WTC11 (cell line): ENCODE measurements around the gene KDM4B. TPM values are rescaled to one million over a fixed set of nuclear protein-coding genes. Genes with fewer than 3 reads are reported as not detected.
A peak's percentile ranks its signal among the peaks of the same experiment; 100 is the strongest.

Experiments used
- ATAC-seq: fragments of 200-7000 bp; cut with Tn5 transposase; 2 replicates; pipeline ENCODE4 v1.10.0; 2021; ENCODE audit warnings: mild to moderate bottlenecking, moderate library complexity
- CTCF ChIA-PET: fragments of 300-600 bp; sonication (Branson Sonifier 250); formaldehyde crosslinking; loops from one replicate; lab custom pipeline; 2021; ENCODE audit warnings: antibody characterized with exemption; lab: Charles Lee
- POLR2A ChIA-PET: fragments of 350-600 bp; sonication (Branson Sonifier 250); formaldehyde crosslinking; loops from one replicate; lab custom pipeline; 2021; ENCODE audit warnings: antibody characterized with exemption; lab: Charles Lee
- DNase-seq: peaks from one replicate; pipeline ENCODE4 v3.0.0; 2021; ENCODE audit warnings: low spot score
- H3K27ac Mint-ChIP-seq: 2 replicates; pipeline ENCODE4 v1.8.0; 2021; ENCODE audit warnings: mixed read lengths
- H3K27me3 Mint-ChIP-seq: 2 replicates; pipeline ENCODE4 v1.8.0; 2021; ENCODE audit warnings: low read depth, mild to moderate bottlenecking, moderate library complexity, mixed read lengths
- H3K36me3 Mint-ChIP-seq: 2 replicates; pipeline ENCODE4 v1.8.0; 2021; ENCODE audit warnings: mixed read lengths
- H3K4me1 Mint-ChIP-seq: 2 replicates; pipeline ENCODE4 v1.8.0; 2022; ENCODE audit warnings: mixed read lengths
- H3K4me3 Mint-ChIP-seq: 2 replicates; pipeline ENCODE4 v1.8.0; 2021; ENCODE audit warnings: mild to moderate bottlenecking, moderate library complexity, mixed read lengths
- H3K9me3 Mint-ChIP-seq: 2 replicates; pipeline ENCODE4 v1.8.0; 2021; ENCODE audit warnings: mixed read lengths
- CBFB ChIP-seq: sonication (generic); formaldehyde crosslinking; IDR thresholded peaks from 2 replicates; pipeline ENCODE4 v1.8.1; 2022; ENCODE audit warnings: mild to moderate bottlenecking, low read depth, missing genetic modification reagents
- E2F1 ChIP-seq: sonication (generic); formaldehyde crosslinking; IDR thresholded peaks from 2 replicates; pipeline ENCODE4 v1.8.0; 2022; ENCODE audit warnings: mild to moderate bottlenecking, missing genetic modification reagents
- ELF4 ChIP-seq: sonication (generic); formaldehyde crosslinking; IDR thresholded peaks from 2 replicates; pipeline ENCODE4 v1.8.1; 2022; ENCODE audit warnings: low read depth, mild to moderate bottlenecking, moderate library complexity, missing genetic modification reagents
- EMX1 ChIP-seq: fragments of 250-450 bp; sonication (Bioruptor Pico); IDR thresholded peaks from 2 replicates; pipeline ENCODE4 v1.8.0; 2021; ENCODE audit warnings: mild to moderate bottlenecking
- FOXJ3 ChIP-seq: sonication (generic); formaldehyde crosslinking; IDR thresholded peaks from 2 replicates; pipeline ENCODE4 v1.9.0; 2021; ENCODE audit warnings: missing genetic modification reagents, mild to moderate bottlenecking, borderline replicate concordance
- FOXK1 ChIP-seq: sonication (generic); formaldehyde crosslinking; IDR thresholded peaks from 2 replicates; pipeline ENCODE4 v1.8.0; 2022; ENCODE audit warnings: mild to moderate bottlenecking, moderate library complexity, missing genetic modification reagents
- GRHL2 ChIP-seq: fragments of 250-450 bp; sonication (Bioruptor Pico); IDR thresholded peaks from 2 replicates; pipeline ENCODE4 v1.8.0; 2022; ENCODE audit warnings: mild to moderate bottlenecking, moderate library complexity; ENCODE audit not compliant: insufficient replicate concordance, severe bottlenecking
- GTF2I ChIP-seq: fragments of 250-450 bp; sonication (Bioruptor Pico); conservative IDR thresholded peaks from 2 replicates; pipeline ENCODE4 v1.4.0; 2021; ENCODE audit warnings: mild to moderate bottlenecking
- IRF2 ChIP-seq: sonication (generic); formaldehyde crosslinking; IDR thresholded peaks from 2 replicates; pipeline ENCODE4 v1.8.0; 2022; ENCODE audit warnings: low read depth, missing genetic modification reagents, borderline replicate concordance
- KAT7 ChIP-seq: sonication (generic); formaldehyde crosslinking; IDR thresholded peaks from 2 replicates; pipeline ENCODE4 v1.8.1; 2023; ENCODE audit warnings: missing genetic modification reagents, mild to moderate bottlenecking, borderline replicate concordance
- MLX ChIP-seq: sonication (generic); formaldehyde crosslinking; IDR thresholded peaks from 2 replicates; pipeline ENCODE4 v1.8.1; 2023; ENCODE audit warnings: mild to moderate bottlenecking, missing genetic modification reagents, moderate library complexity
- OVOL2 ChIP-seq: fragments of 250-450 bp; sonication (Bioruptor Pico); IDR thresholded peaks from 2 replicates; pipeline ENCODE4 v1.9.0; 2021; ENCODE audit warnings: mild to moderate bottlenecking, borderline replicate concordance
- RELA ChIP-seq: sonication (generic); formaldehyde crosslinking; IDR thresholded peaks from 2 replicates; pipeline ENCODE4 v1.8.1; 2022; ENCODE audit warnings: missing genetic modification reagents, mild to moderate bottlenecking, borderline replicate concordance
- SMAD4 ChIP-seq: sonication (generic); formaldehyde crosslinking; IDR thresholded peaks from 2 replicates; pipeline ENCODE4 v1.8.0; 2022; ENCODE audit warnings: mild to moderate bottlenecking, missing genetic modification reagents
- SOX15 ChIP-seq: fragments of 250-450 bp; sonication (Bioruptor Pico); IDR thresholded peaks from 2 replicates; pipeline ENCODE4 v1.9.0; 2021; ENCODE audit warnings: mild to moderate bottlenecking
- SP1 ChIP-seq: sonication (generic); formaldehyde crosslinking; conservative IDR thresholded peaks from 2 replicates; pipeline ENCODE4 v1.8.1; 2022; ENCODE audit warnings: missing genetic modification reagents
- TP53 ChIP-seq: sonication (generic); formaldehyde crosslinking; IDR thresholded peaks from 2 replicates; pipeline ENCODE4 v1.8.1; 2023; ENCODE audit warnings: mild to moderate bottlenecking, missing genetic modification reagents
- ZNF121 ChIP-seq: sonication (generic); formaldehyde crosslinking; IDR thresholded peaks from 2 replicates; pipeline ENCODE4 v1.8.0; 2023; ENCODE audit warnings: missing genetic modification reagents
- ZNF138 ChIP-seq: sonication (generic); formaldehyde crosslinking; conservative IDR thresholded peaks from 2 replicates; pipeline ENCODE4 v1.8.1; 2022; ENCODE audit warnings: mild to moderate bottlenecking, moderate library complexity, missing genetic modification reagents
- ZNF263 ChIP-seq: sonication (generic); formaldehyde crosslinking; IDR thresholded peaks from 2 replicates; pipeline ENCODE4 v1.8.1; 2022; ENCODE audit warnings: low read depth, mild to moderate bottlenecking, moderate library complexity, missing genetic modification reagents
- ZNF317 ChIP-seq: sonication (generic); formaldehyde crosslinking; IDR thresholded peaks from 2 replicates; pipeline ENCODE4 v1.8.1; 2023; ENCODE audit warnings: low read depth, mild to moderate bottlenecking, moderate library complexity, missing genetic modification reagents, borderline replicate concordance
- ZNF396 ChIP-seq: fragments of 250-450 bp; sonication (Bioruptor Pico); IDR thresholded peaks from 2 replicates; pipeline ENCODE4 v1.8.0; 2021; ENCODE audit warnings: mild to moderate bottlenecking, moderate library complexity, borderline replicate concordance
- ZNF532 ChIP-seq: fragments of 250-450 bp; sonication (Bioruptor Pico); IDR thresholded peaks from 2 replicates; pipeline ENCODE4 v1.9.0; 2021; ENCODE audit warnings: mild to moderate bottlenecking, borderline replicate concordance
- ZSCAN18 ChIP-seq: fragments of 250-450 bp; sonication (Bioruptor Pico); IDR thresholded peaks from 2 replicates; pipeline ENCODE4 v2.1.2; 2022; ENCODE audit warnings: mild to moderate bottlenecking, moderate library complexity
- total RNA-seq: library from RNA; stranded (reverse); gene quantifications from 3 replicates; pipeline ENCODE4 v1.2.3, GENCODE V29; 2021
- TF ChIP-seq, protein P1 (sequence below): sonication (generic); formaldehyde crosslinking; conservative IDR thresholded peaks from 2 replicates; pipeline ENCODE4 v1.8.1; 2022; ENCODE audit warnings: mild to moderate bottlenecking, missing genetic modification reagents
- TF ChIP-seq, protein P2 (sequence below): fragments of 250-450 bp; sonication (Bioruptor Pico); IDR thresholded peaks from 2 replicates; pipeline ENCODE4 v1.9.0; 2021; ENCODE audit warnings: mild to moderate bottlenecking

Gene KDM4B
- total RNA-seq, 1 experiment from 2014 or later = 43.2 TPM

DNA sequence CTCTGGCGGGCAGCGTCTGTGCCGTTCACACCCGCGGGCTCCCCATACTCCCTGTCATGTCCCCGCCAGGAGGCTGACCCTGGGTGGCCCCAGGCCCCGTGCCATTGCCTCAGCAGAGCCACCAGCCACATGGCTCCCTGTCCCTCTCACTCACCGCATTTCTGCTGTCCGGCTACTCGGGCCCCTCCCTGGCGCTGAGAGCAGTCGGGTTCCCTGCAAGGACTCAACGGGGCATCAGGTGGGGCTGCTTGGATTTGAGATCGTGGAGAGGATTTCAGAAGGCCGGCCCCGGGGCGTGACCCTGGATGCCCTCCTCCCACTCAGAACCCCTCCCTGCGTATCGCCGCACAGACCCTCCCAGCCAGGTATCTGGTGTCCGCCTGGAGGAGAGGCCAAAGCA is 142.1 kb downstream of the KDM4B start:
- Mint-ChIP-seq H3K36me3 (peaks cover 20% of the 10 kb centered on the region), H3K27me3 (no peaks in the 10 kb centered on the region), H3K9me3 (peaks cover 4% of the 10 kb centered on the region), H3K4me1 (peaks cover 30% of the 10 kb centered on the region), H3K4me3 (no peak overlapping the region), H3K27ac (no peak overlapping the region)
- no peak for ATAC-seq
- CTCF ChIA-PET = interaction anchor here (0.6 to 5.6 kb wide), 4 partner anchors 24 to 90 kb away, joined by 3 to 48 read pairs (median 16); no protein-coding TSS in a partner anchor
- TF ChIP-seq ZSCAN18 (CRISPR knock-in tag) (no peak), IRF2 (CRISPR knock-in tag) (no peak), ZNF263 (no peak), TP53 (CRISPR knock-in tag) (no peak), ELF4 (CRISPR knock-in tag) (no peak), ZNF396 (CRISPR knock-in tag) (no peak), EMX1 (CRISPR knock-in tag) (no peak), KAT7 (CRISPR knock-in tag) (no peak), RELA (CRISPR knock-in tag) (no peak), E2F1 (CRISPR knock-in tag) (no peak), ZNF121 (CRISPR knock-in tag) (no peak), CBFB (CRISPR knock-in tag) (no peak), FOXJ3 (no peak), ZNF317 (CRISPR knock-in tag) (no peak), FOXK1 (CRISPR knock-in tag) (no peak), ZNF138 (CRISPR knock-in tag) (no peak)
- DNase-seq = no peak
- POLR2A ChIA-PET = no interaction called here

GRCh38 chr19:5112175-5112574 is 143.3 kb downstream of the KDM4B start:
- CTCF ChIA-PET = interaction anchor here (0.6 to 5.6 kb wide), 3 partner anchors 25 to 103 kb away, joined by 3 to 48 read pairs (median 4); no protein-coding TSS in a partner anchor
- H3K27ac Mint-ChIP-seq = peak overlapping the region; percentile 91

More at GRCh38 chr19:5112175-5112574, 143.3 kb downstream of the KDM4B start:
- H3K36me3 Mint-ChIP-seq = peaks cover 26% of the 10 kb centered on the region
- TF ChIP-seq ZNF138 (CRISPR knock-in tag) (no peak), SOX15 (CRISPR knock-in tag) (no peak), GRHL2 (CRISPR knock-in tag) (no peak), ZNF532 (CRISPR knock-in tag) (no peak), SMAD4 (CRISPR knock-in tag) (no peak), OVOL2 (CRISPR knock-in tag) (no peak), MLX (CRISPR knock-in tag) (no peak), SP1 (CRISPR knock-in tag) (no peak), KAT7 (CRISPR knock-in tag) (no peak), GTF2I (CRISPR knock-in tag) (no peak)
- TF ChIP-seq, protein P1, sequence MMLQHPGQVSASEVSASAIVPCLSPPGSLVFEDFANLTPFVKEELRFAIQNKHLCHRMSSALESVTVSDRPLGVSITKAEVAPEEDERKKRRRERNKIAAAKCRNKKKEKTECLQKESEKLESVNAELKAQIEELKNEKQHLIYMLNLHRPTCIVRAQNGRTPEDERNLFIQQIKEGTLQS (CRISPR knock-in tag) = no peak
- TF ChIP-seq, protein P2, sequence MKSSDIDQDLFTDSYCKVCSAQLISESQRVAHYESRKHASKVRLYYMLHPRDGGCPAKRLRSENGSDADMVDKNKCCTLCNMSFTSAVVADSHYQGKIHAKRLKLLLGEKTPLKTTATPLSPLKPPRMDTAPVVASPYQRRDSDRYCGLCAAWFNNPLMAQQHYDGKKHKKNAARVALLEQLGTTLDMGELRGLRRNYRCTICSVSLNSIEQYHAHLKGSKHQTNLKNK (CRISPR knock-in tag) = no peak
- H3K4me1 Mint-ChIP-seq = peaks cover 30% of the 10 kb centered on the region
- POLR2A ChIA-PET = no interaction called here
- no peak overlapping the region for H3K4me3 Mint-ChIP-seq
- no peaks in the 10 kb centered on the region for H3K27me3 Mint-ChIP-seq
- peaks cover 9% of the 10 kb centered on the region for H3K9me3 Mint-ChIP-seq
- DNase-seq = no peak
- no peak for ATAC-seq
